Measurements from ENCODE around the gene DAP3.

DNA sequence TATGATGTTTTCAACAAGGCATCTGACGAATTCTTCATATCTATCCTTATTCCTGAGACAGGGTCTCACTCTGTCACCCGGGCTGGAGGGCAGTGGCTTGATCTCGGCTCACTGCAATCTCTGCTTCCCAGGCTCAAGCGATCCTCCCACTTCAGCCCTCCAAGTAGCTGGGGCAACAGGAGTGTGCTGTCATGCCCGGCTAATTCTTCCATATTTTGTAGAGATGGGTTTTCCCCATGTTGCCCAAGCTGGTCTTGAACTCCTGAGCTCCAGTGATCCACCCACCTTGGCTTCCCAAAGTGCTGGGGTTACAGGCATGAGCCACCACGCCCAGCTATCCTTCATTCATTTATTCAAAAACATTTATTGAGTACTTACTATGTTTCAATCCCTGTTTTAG, 8.4 kb upstream of the DAP3 start:
- TF ChIP-seq, protein P1, sequence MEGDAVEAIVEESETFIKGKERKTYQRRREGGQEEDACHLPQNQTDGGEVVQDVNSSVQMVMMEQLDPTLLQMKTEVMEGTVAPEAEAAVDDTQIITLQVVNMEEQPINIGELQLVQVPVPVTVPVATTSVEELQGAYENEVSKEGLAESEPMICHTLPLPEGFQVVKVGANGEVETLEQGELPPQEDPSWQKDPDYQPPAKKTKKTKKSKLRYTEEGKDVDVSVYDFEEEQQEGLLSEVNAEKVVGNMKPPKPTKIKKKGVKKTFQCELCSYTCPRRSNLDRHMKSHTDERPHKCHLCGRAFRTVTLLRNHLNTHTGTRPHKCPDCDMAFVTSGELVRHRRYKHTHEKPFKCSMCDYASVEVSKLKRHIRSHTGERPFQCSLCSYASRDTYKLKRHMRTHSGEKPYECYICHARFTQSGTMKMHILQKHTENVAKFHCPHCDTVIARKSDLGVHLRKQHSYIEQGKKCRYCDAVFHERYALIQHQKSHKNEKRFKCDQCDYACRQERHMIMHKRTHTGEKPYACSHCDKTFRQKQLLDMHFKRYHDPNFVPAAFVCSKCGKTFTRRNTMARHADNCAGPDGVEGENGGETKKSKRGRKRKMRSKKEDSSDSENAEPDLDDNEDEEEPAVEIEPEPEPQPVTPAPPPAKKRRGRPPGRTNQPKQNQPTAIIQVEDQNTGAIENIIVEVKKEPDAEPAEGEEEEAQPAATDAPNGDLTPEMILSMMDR (IDR thresholded peaks at IDR 0.05 in 4 of 5, conservative IDR thresholded peaks at IDR 0.05 in 1 of 5) = no peak
- no peak for TF ChIP-seq POLR2A (IDR thresholded peaks at IDR 0.05)

Data from gastrocnemius medialis (tissue), 4 donors.